HuH-7.5 (cell line): Measurements from ENCODE around the gene EGLN2.
"Not testable (repeated sequence)": the region's sequence is repeated elsewhere in the genome, so short reads cannot be mapped to it uniquely, and the experiment has no call there.

Experiments
- DNase-seq: peaks from one replicate; pipeline ENCODE4 v3.0.0; 2011; ENCODE audit warnings: low spot score

Gene EGLN2

GRCh38 chr19:40846722-40847121 lies 47.7 kb downstream of the EGLN2 start:
- DNase-seq, result not testable (repeated sequence)

- DNase-seq, result not testable (repeated sequence)
Measured at GRCh38 chr19:40850277-40850676, 51.3 kb downstream of the EGLN2 start, which contains the start of gene CYP2A6. Gene CYP2A6 (minus strand): TSS chr19:40850447. CDS start chr19:40850426, 21 bp downstream.

GRCh38 chr19:40852467-40853152 lies 53.6 kb downstream of the EGLN2 start:
- DNase-seq, result not testable (repeated sequence)
